Neural cell (in vitro differentiated cells): ENCODE measurements around the gene PIP4K2A.

Experiments used
- EZH2 ChIP-seq: fragments of 200-600, 300-800 bp; shearing (Covaris generic), sonication (generic); IDR thresholded peaks from 2 replicates; pipeline ENCODE4 v1.6.1; 2014; ENCODE audit warnings: antibody characterized with exemption, low read length, borderline replicate concordance, mild to moderate bottlenecking; ENCODE audit not compliant: insufficient read depth, poor library complexity, severe bottlenecking
- MXI1 ChIP-seq: fragments of 450-650 bp; conservative IDR thresholded peaks from 2 replicates; pipeline ENCODE4 v1.6.1; 2014; ENCODE audit warnings: antibody characterized with exemption, mild to moderate bottlenecking; ENCODE audit not compliant: poor library complexity, severe bottlenecking
- TAF1 ChIP-seq: IDR thresholded peaks from 2 replicates; pipeline ENCODE4 v1.6.1; 2012; ENCODE audit warnings: low read depth
- TF ChIP-seq, protein P1 (sequence below): IDR thresholded peaks from 2 replicates; pipeline ENCODE4 v1.6.1; 2012; ENCODE audit warnings: borderline replicate concordance
- TF ChIP-seq, protein P2 (sequence below): fragments of 450-650 bp; IDR thresholded peaks from 2 replicates; pipeline ENCODE4 v1.5.1; 2014; ENCODE audit warnings: antibody characterized with exemption, mild to moderate bottlenecking, moderate library complexity; ENCODE audit not compliant: poor library complexity, severe bottlenecking

DNA sequence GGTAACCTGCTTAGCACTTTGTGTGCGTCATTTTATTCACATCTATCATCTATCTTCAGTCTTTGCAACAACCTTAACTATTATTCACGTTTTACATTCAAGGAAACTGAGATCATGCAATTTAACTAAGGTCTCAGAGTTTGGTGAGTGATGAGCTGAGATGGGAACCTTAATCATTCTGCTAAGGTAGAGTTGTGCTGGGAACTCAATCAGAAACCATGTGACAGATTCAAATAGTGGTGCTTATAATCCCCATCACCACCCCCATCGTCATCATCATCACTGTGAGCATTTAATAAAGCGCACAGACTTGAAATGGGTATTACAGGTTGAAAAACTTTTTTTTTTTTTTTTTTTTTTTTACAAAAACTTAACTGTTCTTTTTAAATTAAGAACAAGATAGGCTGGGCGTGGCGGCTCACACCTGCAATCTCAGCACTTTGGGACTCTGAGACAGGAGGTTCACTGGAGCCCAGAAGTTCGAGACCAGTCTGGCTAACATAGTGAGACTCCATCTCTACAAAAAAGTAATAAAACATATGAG, 160.9 kb downstream of the PIP4K2A start:
- TF ChIP-seq MXI1 = no peak
- no peak for TF ChIP-seq EZH2
- TF ChIP-seq, protein P1, sequence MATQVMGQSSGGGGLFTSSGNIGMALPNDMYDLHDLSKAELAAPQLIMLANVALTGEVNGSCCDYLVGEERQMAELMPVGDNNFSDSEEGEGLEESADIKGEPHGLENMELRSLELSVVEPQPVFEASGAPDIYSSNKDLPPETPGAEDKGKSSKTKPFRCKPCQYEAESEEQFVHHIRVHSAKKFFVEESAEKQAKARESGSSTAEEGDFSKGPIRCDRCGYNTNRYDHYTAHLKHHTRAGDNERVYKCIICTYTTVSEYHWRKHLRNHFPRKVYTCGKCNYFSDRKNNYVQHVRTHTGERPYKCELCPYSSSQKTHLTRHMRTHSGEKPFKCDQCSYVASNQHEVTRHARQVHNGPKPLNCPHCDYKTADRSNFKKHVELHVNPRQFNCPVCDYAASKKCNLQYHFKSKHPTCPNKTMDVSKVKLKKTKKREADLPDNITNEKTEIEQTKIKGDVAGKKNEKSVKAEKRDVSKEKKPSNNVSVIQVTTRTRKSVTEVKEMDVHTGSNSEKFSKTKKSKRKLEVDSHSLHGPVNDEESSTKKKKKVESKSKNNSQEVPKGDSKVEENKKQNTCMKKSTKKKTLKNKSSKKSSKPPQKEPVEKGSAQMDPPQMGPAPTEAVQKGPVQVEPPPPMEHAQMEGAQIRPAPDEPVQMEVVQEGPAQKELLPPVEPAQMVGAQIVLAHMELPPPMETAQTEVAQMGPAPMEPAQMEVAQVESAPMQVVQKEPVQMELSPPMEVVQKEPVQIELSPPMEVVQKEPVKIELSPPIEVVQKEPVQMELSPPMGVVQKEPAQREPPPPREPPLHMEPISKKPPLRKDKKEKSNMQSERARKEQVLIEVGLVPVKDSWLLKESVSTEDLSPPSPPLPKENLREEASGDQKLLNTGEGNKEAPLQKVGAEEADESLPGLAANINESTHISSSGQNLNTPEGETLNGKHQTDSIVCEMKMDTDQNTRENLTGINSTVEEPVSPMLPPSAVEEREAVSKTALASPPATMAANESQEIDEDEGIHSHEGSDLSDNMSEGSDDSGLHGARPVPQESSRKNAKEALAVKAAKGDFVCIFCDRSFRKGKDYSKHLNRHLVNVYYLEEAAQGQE = no peak
- TF ChIP-seq, protein P2, sequence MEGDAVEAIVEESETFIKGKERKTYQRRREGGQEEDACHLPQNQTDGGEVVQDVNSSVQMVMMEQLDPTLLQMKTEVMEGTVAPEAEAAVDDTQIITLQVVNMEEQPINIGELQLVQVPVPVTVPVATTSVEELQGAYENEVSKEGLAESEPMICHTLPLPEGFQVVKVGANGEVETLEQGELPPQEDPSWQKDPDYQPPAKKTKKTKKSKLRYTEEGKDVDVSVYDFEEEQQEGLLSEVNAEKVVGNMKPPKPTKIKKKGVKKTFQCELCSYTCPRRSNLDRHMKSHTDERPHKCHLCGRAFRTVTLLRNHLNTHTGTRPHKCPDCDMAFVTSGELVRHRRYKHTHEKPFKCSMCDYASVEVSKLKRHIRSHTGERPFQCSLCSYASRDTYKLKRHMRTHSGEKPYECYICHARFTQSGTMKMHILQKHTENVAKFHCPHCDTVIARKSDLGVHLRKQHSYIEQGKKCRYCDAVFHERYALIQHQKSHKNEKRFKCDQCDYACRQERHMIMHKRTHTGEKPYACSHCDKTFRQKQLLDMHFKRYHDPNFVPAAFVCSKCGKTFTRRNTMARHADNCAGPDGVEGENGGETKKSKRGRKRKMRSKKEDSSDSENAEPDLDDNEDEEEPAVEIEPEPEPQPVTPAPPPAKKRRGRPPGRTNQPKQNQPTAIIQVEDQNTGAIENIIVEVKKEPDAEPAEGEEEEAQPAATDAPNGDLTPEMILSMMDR = no peak
- no peak for TF ChIP-seq TAF1
